ENCODE measurements around the gene POR. TPM values are rescaled to one million over a fixed set of nuclear protein-coding genes. Genes with fewer than 3 reads are reported as not detected.
"Not testable (repeated sequence)": the region's sequence is repeated elsewhere in the genome, so short reads cannot be mapped to it uniquely, and the experiment has no call there.

Gene POR
- total and polyA plus RNA-seq, 2 donors (not counting 1 experiment from before 2014, with no cell fraction given), result 68.4 to 78.4 TPM

DNA sequence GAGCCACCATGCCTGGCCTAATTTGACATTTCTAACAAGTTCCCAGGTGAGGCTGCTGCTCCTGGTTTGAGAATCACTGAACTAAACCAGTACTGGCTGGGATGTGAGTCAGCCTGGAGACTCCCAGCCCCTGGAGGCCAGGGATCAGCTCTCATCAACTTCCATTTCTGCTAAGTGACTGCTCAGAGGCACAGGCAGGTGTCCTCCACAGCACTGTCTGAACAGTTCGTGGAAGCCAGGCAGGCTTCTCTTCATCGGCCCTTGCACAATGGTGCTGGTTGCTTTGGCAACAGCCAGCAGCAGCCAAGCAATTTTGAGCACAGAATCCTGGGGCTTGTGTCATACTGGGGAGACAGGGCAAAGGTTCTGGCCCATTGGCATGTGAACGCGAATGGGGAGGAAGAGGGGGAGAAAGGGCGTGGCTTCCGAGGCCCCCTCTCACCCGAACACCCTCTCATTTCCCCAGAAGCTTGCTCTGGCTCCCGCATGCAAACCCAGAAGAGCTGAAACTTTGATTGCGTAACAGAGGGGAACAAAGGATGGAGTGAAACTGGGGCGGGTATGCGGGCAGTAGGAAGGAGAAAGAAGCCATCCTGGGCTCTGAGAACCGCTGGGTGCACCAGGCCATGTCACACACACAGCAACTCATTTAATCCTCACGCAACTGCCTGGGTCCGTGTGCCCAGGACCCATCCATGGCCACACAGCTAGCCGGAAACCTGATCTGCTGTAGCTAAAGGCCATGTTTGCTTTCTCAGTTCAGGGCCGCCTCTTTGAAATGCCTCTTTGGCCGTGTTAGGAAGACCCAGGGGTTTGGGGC, 9.0 kb upstream of the POR start:
- H3K27ac Mint-ChIP-seq, result no peak overlapping the region
- ATAC-seq (ENCODE audit: low read depth), result no peak
- no peaks in the 10 kb centered on the region for H3K79me2 ChIP-seq (ENCODE audit: control insufficient read depth, insufficient read depth, low read length)
- H4K20me1 ChIP-seq (ENCODE audit: control insufficient read depth, insufficient read depth, low read length, poor library complexity, severe bottlenecking), result no peaks in the 10 kb centered on the region
- H3K27me3 Mint-ChIP-seq, result no peaks in the 10 kb centered on the region
- no peak for DNase-seq
- H3K27me3 ChIP-seq (replicated peaks in 1 of 4; ENCODE audit: control extremely low read depth in 1 of 4, control insufficient read depth in 3 of 4, insufficient read depth in 4 of 4, low read length in 3 of 4), result no peaks in the 10 kb centered on the region
- H3K4me1 ChIP-seq (ENCODE audit: control insufficient read depth in 2 of 2, insufficient read depth in 2 of 2, low read length in 2 of 2), result no peaks in the 10 kb centered on the region
- no peaks in the 10 kb centered on the region for H3K9me3 ChIP-seq (ENCODE audit: control extremely low read depth in 1 of 3, control insufficient read depth in 2 of 3, insufficient read depth in 1 of 3, low read length in 2 of 3)
- H3K9me3 Mint-ChIP-seq (ENCODE audit: insufficient read depth), result no peaks in the 10 kb centered on the region
- peaks cover 1% of the 10 kb centered on the region for H3K4me1 Mint-ChIP-seq
- ChIA-PET POLR2A (no interaction called here), CTCF (no interaction called here)
- no peak for TF ChIP-seq EZH2 (IDR thresholded peaks at IDR 0.05; ENCODE audit: borderline replicate concordance, insufficient read depth, low read depth, low read length, poor library complexity, severe bottlenecking)
- TF ChIP-seq, protein P1, sequence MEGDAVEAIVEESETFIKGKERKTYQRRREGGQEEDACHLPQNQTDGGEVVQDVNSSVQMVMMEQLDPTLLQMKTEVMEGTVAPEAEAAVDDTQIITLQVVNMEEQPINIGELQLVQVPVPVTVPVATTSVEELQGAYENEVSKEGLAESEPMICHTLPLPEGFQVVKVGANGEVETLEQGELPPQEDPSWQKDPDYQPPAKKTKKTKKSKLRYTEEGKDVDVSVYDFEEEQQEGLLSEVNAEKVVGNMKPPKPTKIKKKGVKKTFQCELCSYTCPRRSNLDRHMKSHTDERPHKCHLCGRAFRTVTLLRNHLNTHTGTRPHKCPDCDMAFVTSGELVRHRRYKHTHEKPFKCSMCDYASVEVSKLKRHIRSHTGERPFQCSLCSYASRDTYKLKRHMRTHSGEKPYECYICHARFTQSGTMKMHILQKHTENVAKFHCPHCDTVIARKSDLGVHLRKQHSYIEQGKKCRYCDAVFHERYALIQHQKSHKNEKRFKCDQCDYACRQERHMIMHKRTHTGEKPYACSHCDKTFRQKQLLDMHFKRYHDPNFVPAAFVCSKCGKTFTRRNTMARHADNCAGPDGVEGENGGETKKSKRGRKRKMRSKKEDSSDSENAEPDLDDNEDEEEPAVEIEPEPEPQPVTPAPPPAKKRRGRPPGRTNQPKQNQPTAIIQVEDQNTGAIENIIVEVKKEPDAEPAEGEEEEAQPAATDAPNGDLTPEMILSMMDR (IDR thresholded peaks at IDR 0.05), result no peak
- H3K9ac ChIP-seq (ENCODE audit: low read length), result no peak overlapping the region
- intact Hi-C loops (cut with micrococcal nuclease), result no loop called here
- no peak overlapping the region for H3K4me3 ChIP-seq (ENCODE audit: control extremely low read depth in 1 of 5, extremely low read depth in 1 of 5, insufficient read depth in 1 of 5, low read depth in 2 of 5, low read length in 4 of 5)
- H3K4me2 ChIP-seq (replicated peaks; ENCODE audit: low read depth, low read length, poor library complexity, severe bottlenecking), result no peak overlapping the region
- H3K27ac ChIP-seq (ENCODE audit: low read length in 2 of 2), result no peak overlapping the region
- WGBS (ENCODE audit: insufficient coverage), result 78% methylated on average over 8 of the region's 17 CpGs
- no peaks in the 10 kb centered on the region for H3K36me3 ChIP-seq (replicated peaks in 1 of 2; ENCODE audit: control extremely low read depth in 1 of 2, control insufficient read depth in 1 of 2, extremely low read depth in 1 of 2, insufficient read depth in 2 of 2, low read length in 1 of 2)
- no peak overlapping the region for H3K4me3 Mint-ChIP-seq
- no peak overlapping the region for H2AFZ ChIP-seq (ENCODE audit: insufficient read depth, low read depth, low read length, poor library complexity, severe bottlenecking)

- H3K4me3 Mint-ChIP-seq, result no peak overlapping the region
- no peak overlapping the region for H3K27ac Mint-ChIP-seq
- ATAC-seq (ENCODE audit: low read depth) (no peak), DNase-seq (no peak)
- intact Hi-C loops (cut with micrococcal nuclease), result no loop called here
- Histone ChIP-seq H3K9me3 (ENCODE audit: control extremely low read depth in 1 of 3, control insufficient read depth in 2 of 3, insufficient read depth in 1 of 3, low read length in 2 of 3) (no peaks in the 10 kb centered on the region), H4K20me1 (ENCODE audit: control insufficient read depth, insufficient read depth, low read length, poor library complexity, severe bottlenecking) (no peaks in the 10 kb centered on the region), H3K4me1 (ENCODE audit: control insufficient read depth in 2 of 2, insufficient read depth in 2 of 2, low read length in 2 of 2) (no peaks in the 10 kb centered on the region), H3K27ac (ENCODE audit: low read length in 2 of 2) (no peak overlapping the region), H2AFZ (ENCODE audit: insufficient read depth, low read depth, low read length, poor library complexity, severe bottlenecking) (no peak overlapping the region), H3K9ac (ENCODE audit: low read length) (no peak overlapping the region), H3K36me3 (replicated peaks in 1 of 2; ENCODE audit: control extremely low read depth in 1 of 2, control insufficient read depth in 1 of 2, extremely low read depth in 1 of 2, insufficient read depth in 2 of 2, low read length in 1 of 2) (no peaks in the 10 kb centered on the region), H3K27me3 (replicated peaks in 1 of 4; ENCODE audit: control extremely low read depth in 1 of 4, control insufficient read depth in 3 of 4, insufficient read depth in 4 of 4, low read length in 3 of 4) (no peaks in the 10 kb centered on the region), H3K4me2 (replicated peaks; ENCODE audit: low read depth, low read length, poor library complexity, severe bottlenecking) (no peak overlapping the region), H3K4me3 (ENCODE audit: control extremely low read depth in 1 of 5, extremely low read depth in 1 of 5, insufficient read depth in 1 of 5, low read depth in 2 of 5, low read length in 4 of 5) (no peak overlapping the region), H3K79me2 (ENCODE audit: control insufficient read depth, insufficient read depth, low read length) (no peaks in the 10 kb centered on the region)
- H3K27me3 Mint-ChIP-seq, result no peaks in the 10 kb centered on the region
- WGBS (ENCODE audit: insufficient coverage), result 95% methylated on average over 9 of the region's 10 CpGs
- peaks cover 1% of the 10 kb centered on the region for H3K4me1 Mint-ChIP-seq
- H3K9me3 Mint-ChIP-seq (ENCODE audit: insufficient read depth), result no peaks in the 10 kb centered on the region
- TF ChIP-seq, protein P1 (IDR thresholded peaks at IDR 0.05), result no peak
- no peak for TF ChIP-seq EZH2 (IDR thresholded peaks at IDR 0.05; ENCODE audit: borderline replicate concordance, insufficient read depth, low read depth, low read length, poor library complexity, severe bottlenecking)
- CTCF ChIA-PET, result no interaction called here
- POLR2A ChIA-PET, result no interaction called here
Observed at GRCh38 chr7:75906991-75907667, 7.8 kb upstream of the POR start.

- POLR2A ChIA-PET; CTCF ChIA-PET; DNase-seq; intact Hi-C loops (cut with micrococcal nuclease); H3K36me3 ChIP-seq (replicated peaks in 1 of 2; ENCODE audit: control extremely low read depth in 1 of 2, control insufficient read depth in 1 of 2, extremely low read depth in 1 of 2, insufficient read depth in 2 of 2, low read length in 1 of 2); H3K9me3 ChIP-seq (ENCODE audit: control extremely low read depth in 1 of 3, control insufficient read depth in 2 of 3, insufficient read depth in 1 of 3, low read length in 2 of 3); H3K4me2 ChIP-seq (replicated peaks; ENCODE audit: low read depth, low read length, poor library complexity, severe bottlenecking); ATAC-seq (ENCODE audit: low read depth); H3K9ac ChIP-seq (ENCODE audit: low read length); H2AFZ ChIP-seq (ENCODE audit: insufficient read depth, low read depth, low read length, poor library complexity, severe bottlenecking); H3K27me3 Mint-ChIP-seq; H3K4me3 ChIP-seq (ENCODE audit: control extremely low read depth in 1 of 5, extremely low read depth in 1 of 5, insufficient read depth in 1 of 5, low read depth in 2 of 5, low read length in 4 of 5); H3K4me3 Mint-ChIP-seq; H3K4me1 ChIP-seq (ENCODE audit: control insufficient read depth in 2 of 2, insufficient read depth in 2 of 2, low read length in 2 of 2); H3K79me2 ChIP-seq (ENCODE audit: control insufficient read depth, insufficient read depth, low read length); H3K4me1 Mint-ChIP-seq; H3K27ac ChIP-seq (ENCODE audit: low read length in 2 of 2); H3K27me3 ChIP-seq (replicated peaks in 1 of 4; ENCODE audit: control extremely low read depth in 1 of 4, control insufficient read depth in 3 of 4, insufficient read depth in 4 of 4, low read length in 3 of 4); H3K9me3 Mint-ChIP-seq (ENCODE audit: insufficient read depth); H3K27ac Mint-ChIP-seq; H4K20me1 ChIP-seq (ENCODE audit: control insufficient read depth, insufficient read depth, low read length, poor library complexity, severe bottlenecking): not testable (repeated sequence)
- 96% methylated on average over 5 of the region's 9 CpGs for WGBS (ENCODE audit: insufficient coverage)
Observed at GRCh38 chr7:75907668-75908039, 7.3 kb upstream of the POR start.
